CD4-positive, alpha-beta T cell (primary cell): ENCODE data around the gene VARS2. TPM values are rescaled to one million over a fixed set of nuclear protein-coding genes. Genes with fewer than 3 reads are reported as not detected.

ENCODE experiments used
- ATAC-seq: fragments of 200-7000 bp; cut with Tn5 transposase; one replicate; pipeline ENCODE4 v1.10.0; 2022; ENCODE audit warnings: mild to moderate bottlenecking; ENCODE audit not compliant: poor library complexity
- CTCF ChIA-PET: fragments of 350-600 bp; sonication (Branson Sonifier 250); formaldehyde crosslinking; loops from one replicate; lab custom pipeline; 2021; ENCODE audit warnings: antibody characterized with exemption, inconsistent platforms; lab: Charles Lee
- POLR2A ChIA-PET: fragments of 350-600 bp; sonication (Branson Sonifier 250); formaldehyde crosslinking; loops from one replicate; lab custom pipeline; 2021; ENCODE audit warnings: antibody characterized with exemption, inconsistent platforms; lab: Charles Lee
- DNase-seq, 14 experiments: peaks; one replicate each; pipeline ENCODE4 v3.0.0-alpha.2; 2013 to 2020; ENCODE audit warnings: mixed read lengths in 2 of 14
- H3K27ac ChIP-seq, 2 donors: one replicate each; pipeline versions ENCODE4 v1.5.1 to v1.7.0; 2013; ENCODE audit warnings: low read length in 2 of 2, low read depth in 1 of 2, mild to moderate bottlenecking in 1 of 2
- H3K27me3 ChIP-seq, 2 experiments: 1 replicate in 1 of 2; 2 replicates in 1 of 2; pipeline versions ENCODE4 v1.6.1 to v1.7.0; 2013; ENCODE audit warnings: low read length in 2 of 2, control low read depth in 1 of 2, mild to moderate bottlenecking in 1 of 2, moderate library complexity in 1 of 2; ENCODE audit not compliant: insufficient read depth in 2 of 2, control insufficient read depth in 1 of 2
- H3K36me3 ChIP-seq: one replicate; pipeline ENCODE4 v1.6.1; 2013; ENCODE audit warnings: low read length, control low read depth; ENCODE audit not compliant: insufficient read depth
- H3K4me1 ChIP-seq: one replicate; pipeline ENCODE4 v1.6.1; 2013; ENCODE audit warnings: low read length, control low read depth; ENCODE audit not compliant: insufficient read depth
- H3K4me3 ChIP-seq: one replicate; pipeline ENCODE4 v1.5.1; 2013; ENCODE audit warnings: mild to moderate bottlenecking, low read length, moderate library complexity
- H3K9me3 ChIP-seq, 2 experiments: 1 replicate in 1 of 2; 2 replicates in 1 of 2; pipeline versions ENCODE4 v1.6.1 to v1.7.0; 2013; ENCODE audit warnings: low read length in 2 of 2, mild to moderate bottlenecking in 2 of 2, control low read depth in 1 of 2, moderate library complexity in 1 of 2; ENCODE audit not compliant: control insufficient read depth in 1 of 2, insufficient read depth in 1 of 2
- H3K27ac Mint-ChIP-seq: one replicate; pipeline ENCODE4 v1.8.0; 2020; ENCODE audit warnings: mixed read lengths
- H3K27me3 Mint-ChIP-seq: one replicate; pipeline ENCODE4 v1.8.0; 2021; ENCODE audit warnings: mixed read lengths
- H3K36me3 Mint-ChIP-seq: one replicate; pipeline ENCODE4 v1.8.0; 2021; ENCODE audit warnings: low read depth, mixed read lengths
- H3K4me1 Mint-ChIP-seq: one replicate; pipeline ENCODE4 v1.8.0; 2021; ENCODE audit warnings: low read depth, mixed read lengths
- H3K4me3 Mint-ChIP-seq: one replicate; pipeline ENCODE4 v1.8.0; 2020; ENCODE audit warnings: mild to moderate bottlenecking, mixed read lengths
- H3K9me3 Mint-ChIP-seq: one replicate; pipeline ENCODE4 v1.8.0; 2020; ENCODE audit warnings: mixed read lengths
- CTCF ChIP-seq: fragments of 200-600 bp; IDR thresholded peaks from one replicate; pipeline ENCODE4 v1.8.0; 2022; ENCODE audit warnings: antibody characterized with exemption, mild to moderate bottlenecking
- intact Hi-C, 2 experiments: fragments of 100-400 bp; cut with DNase I in 1 of 2; cut with micrococcal nuclease in 1 of 2; formaldehyde crosslinking; loops; one replicate each; pipeline versions ENCODE4 v1.15.1 to v1.9.0; 2023 to 2025; cut with DNase I, micrococcal nuclease
- total RNA-seq, 174 experiments: library from RNA in 2 of 174; stranded (reverse) in 2 of 174; gene quantifications; one replicate each; pipeline ENCODE4 v1.2.3 and lab custom pipeline; 2021 to 2026

Gene VARS2
- total RNA-seq, 2 experiments from 2014 or later = 19.3 to 21.7 TPM

- DNase-seq = no peak
- Mint-ChIP-seq H3K36me3 (no peaks in the 10 kb centered on the region), H3K4me1 (no peaks in the 10 kb centered on the region), H3K4me3 (no peak overlapping the region), H3K27ac (no peak overlapping the region), H3K9me3 (no peaks in the 10 kb centered on the region), H3K27me3 (peaks cover 91% of the 10 kb centered on the region)
- Histone ChIP-seq H3K4me3 (no peak overlapping the region), H3K27me3 (peaks cover 23 to 33% of the 10 kb centered on the region in 2 experiments), H3K27ac (no peak overlapping the region), H3K4me1 (peaks cover 4% of the 10 kb centered on the region), H3K36me3 (no peaks in the 10 kb centered on the region), H3K9me3 (peaks cover 0 to 3% of the 10 kb centered on the region in 2 experiments)
- intact Hi-C loops = no loop called here
- POLR2A ChIA-PET = no interaction called here
- no peak for ATAC-seq
- CTCF ChIA-PET = no interaction called here
- no peak for TF ChIP-seq CTCF
Measured at GRCh38 chr6:30947231-30947630, 33.2 kb downstream of the VARS2 start.

- no peaks in the 10 kb centered on the region for H3K36me3 ChIP-seq
- no peaks in the 10 kb centered on the region for H3K9me3 Mint-ChIP-seq
- H3K9me3 ChIP-seq = no peaks in the 10 kb centered on the region
- TF ChIP-seq CTCF = no peak
- peaks cover 8 to 19% of the 10 kb centered on the region in 2 experiments for H3K27me3 ChIP-seq
- ChIA-PET CTCF (no interaction called here), POLR2A (no interaction called here)
- DNase-seq (no peak), ATAC-seq (no peak)
- H3K4me1 ChIP-seq = no peaks in the 10 kb centered on the region
- H3K4me1 Mint-ChIP-seq = no peaks in the 10 kb centered on the region
- H3K4me3 Mint-ChIP-seq = no peak overlapping the region
- no peak overlapping the region for H3K4me3 ChIP-seq
- no peaks in the 10 kb centered on the region for H3K36me3 Mint-ChIP-seq
- H3K27me3 Mint-ChIP-seq = peaks cover 80% of the 10 kb centered on the region
- no peak overlapping the region for H3K27ac Mint-ChIP-seq
- intact Hi-C loops = no loop called here
- H3K27ac ChIP-seq = no peak overlapping the region
Measured at GRCh38 chr6:30948811-30949210, 34.8 kb downstream of the VARS2 start.

- ChIA-PET CTCF (no interaction called here), POLR2A (no interaction called here)
- Histone ChIP-seq H3K27me3 (no peaks in the 10 kb centered on the region), H3K27ac (no peak overlapping the region), H3K9me3 (no peaks in the 10 kb centered on the region), H3K36me3 (no peaks in the 10 kb centered on the region), H3K4me3 (no peak overlapping the region), H3K4me1 (peaks cover 17% of the 10 kb centered on the region)
- Mint-ChIP-seq H3K36me3 (no peaks in the 10 kb centered on the region), H3K4me3 (no peak overlapping the region), H3K27ac (no peak overlapping the region), H3K4me1 (peaks cover 23% of the 10 kb centered on the region), H3K27me3 (peaks cover 59% of the 10 kb centered on the region), H3K9me3 (no peaks in the 10 kb centered on the region)
- TF ChIP-seq CTCF = no peak
- DNase-seq = no peak
- intact Hi-C loops = no loop called here
- no peak for ATAC-seq
Measured at GRCh38 chr6:30951907-30952469, 38.0 kb downstream of the VARS2 start.
